Mesodermal cell (in vitro differentiated cells): Measurements from ENCODE around the gene ZNF385D.

Experiments used
- H3K27ac ChIP-seq: 2 replicates; pipeline ENCODE4 v1.7.0; 2013; ENCODE audit warnings: mild to moderate bottlenecking, low read depth, low read length, moderate library complexity; ENCODE audit not compliant: severe bottlenecking
- H3K36me3 ChIP-seq: 2 replicates; pipeline ENCODE4 v1.7.1; 2013; ENCODE audit warnings: mild to moderate bottlenecking, low read length, moderate library complexity; ENCODE audit not compliant: control insufficient read depth, insufficient read depth
- H3K4me1 ChIP-seq: one replicate; pipeline ENCODE4 v1.7.1; 2013; ENCODE audit warnings: mild to moderate bottlenecking, low read length; ENCODE audit not compliant: insufficient read depth, control insufficient read depth, poor library complexity, severe bottlenecking
- H3K4me3 ChIP-seq: 2 replicates; pipeline ENCODE4 v1.7.0; 2013; ENCODE audit warnings: low read length, control low read depth, mild to moderate bottlenecking; ENCODE audit not compliant: insufficient read depth, poor library complexity, severe bottlenecking; ENCODE audit errors: extremely low read depth
- H3K9me3 ChIP-seq: 2 replicates; pipeline ENCODE4 v1.7.1; 2013; ENCODE audit warnings: mild to moderate bottlenecking, low read length, moderate library complexity; ENCODE audit not compliant: control insufficient read depth
- WGBS, 2 experiments: methylation state at CpG; one replicate each; pipeline ENCODE4 v1.1.5; 2013; ENCODE audit warnings: missing lambda C conversion rate in 2 of 2; ENCODE audit not compliant: insufficient coverage in 2 of 2; 5-methylcytosine and 5-hydroxymethylcytosine counted together

The ZNF385D gene

GRCh38 chr3:21785765-21786437 is 34.9 kb upstream of the ZNF385D start:
- 87 to 94% methylated on average over 4 to 5 of the region's 8 CpGs for WGBS, 2 experiments
- H3K4me3 ChIP-seq = no peak overlapping the region
- H3K27ac ChIP-seq = no peak overlapping the region
- no peaks in the 10 kb centered on the region for H3K9me3 ChIP-seq
- H3K36me3 ChIP-seq = no peaks in the 10 kb centered on the region
- H3K4me1 ChIP-seq = no peaks in the 10 kb centered on the region

GRCh38 chr3:21783839-21784238 is 32.8 kb upstream of the ZNF385D start:
- Histone ChIP-seq H3K9me3 (no peaks in the 10 kb centered on the region), H3K4me3 (no peak overlapping the region), H3K4me1 (no peaks in the 10 kb centered on the region), H3K27ac (no peak overlapping the region), H3K36me3 (no peaks in the 10 kb centered on the region)
- 92% methylated on average over 2 of the region's 4 CpGs; no CpG with 5 or more reads in 1 of the 2 experiments for WGBS, 2 experiments

- no peaks in the 10 kb centered on the region for H3K36me3 ChIP-seq
- H3K4me3 ChIP-seq = no peak overlapping the region
- no peaks in the 10 kb centered on the region for H3K4me1 ChIP-seq
- H3K27ac ChIP-seq = no peak overlapping the region
- H3K9me3 ChIP-seq = no peaks in the 10 kb centered on the region
- WGBS, 2 experiments = no CpG with 5 or more reads among the region's 2 CpGs
Observed at GRCh38 chr3:21781355-21781754, 30.3 kb upstream of the ZNF385D start.

- H3K4me1 ChIP-seq = no peaks in the 10 kb centered on the region
- no peaks in the 10 kb centered on the region for H3K9me3 ChIP-seq
- WGBS, 2 experiments = no CpG with 5 or more reads among the region's 1 CpG
- no peak overlapping the region for H3K4me3 ChIP-seq
- no peaks in the 10 kb centered on the region for H3K36me3 ChIP-seq
- no peak overlapping the region for H3K27ac ChIP-seq
Observed at GRCh38 chr3:21779909-21780308, 28.9 kb upstream of the ZNF385D start.

GRCh38 chr3:21778715-21779114 is 27.7 kb upstream of the ZNF385D start:
- Histone ChIP-seq H3K27ac (no peak overlapping the region), H3K36me3 (no peaks in the 10 kb centered on the region), H3K4me3 (no peak overlapping the region), H3K4me1 (no peaks in the 10 kb centered on the region), H3K9me3 (no peaks in the 10 kb centered on the region)
- WGBS, 2 experiments = no CpG with 5 or more reads among the region's 1 CpG

- 92 to 93% methylated on average over 2 of the region's 2 CpGs for WGBS, 2 experiments
Observed at GRCh38 chr3:21777821-21778220, 26.8 kb upstream of the ZNF385D start.

GRCh38 chr3:21766002-21766401 is 15.0 kb upstream of the ZNF385D start:
- no peaks in the 10 kb centered on the region for H3K36me3 ChIP-seq
- H3K4me3 ChIP-seq = no peak overlapping the region
- no peak overlapping the region for H3K27ac ChIP-seq
- 89 to 100% methylated on average over 1 of the region's 2 CpGs for WGBS, 2 experiments
- H3K9me3 ChIP-seq = no peaks in the 10 kb centered on the region
- no peaks in the 10 kb centered on the region for H3K4me1 ChIP-seq

More at GRCh38 chr3:21777821-21778220, 26.8 kb upstream of the ZNF385D start:
- no peaks in the 10 kb centered on the region for H3K36me3 ChIP-seq
- no peaks in the 10 kb centered on the region for H3K4me1 ChIP-seq
- no peak overlapping the region for H3K4me3 ChIP-seq
- H3K9me3 ChIP-seq = no peaks in the 10 kb centered on the region
- H3K27ac ChIP-seq = no peak overlapping the region

- no peak overlapping the region for H3K4me3 ChIP-seq
- WGBS, 2 experiments = 85 to 86% methylated on average over 4 to 5 of the region's 5 CpGs
Observed at GRCh38 chr3:21755896-21756295, 4.9 kb upstream of the ZNF385D start.

GRCh38 chr3:21754839-21755238 is 3.8 kb upstream of the ZNF385D start:
- no peak overlapping the region for H3K27ac ChIP-seq
- WGBS, 2 experiments = no CpG with 5 or more reads among the region's 1 CpG

More at GRCh38 chr3:21755896-21756295, 4.9 kb upstream of the ZNF385D start:
- H3K4me1 ChIP-seq = no peaks in the 10 kb centered on the region
- H3K36me3 ChIP-seq = no peaks in the 10 kb centered on the region
- H3K9me3 ChIP-seq = no peaks in the 10 kb centered on the region
- no peak overlapping the region for H3K27ac ChIP-seq

GRCh38 chr3:21752749-21753347 is 1.8 kb upstream of the ZNF385D start:
- Histone ChIP-seq H3K4me3 (no peak overlapping the region), H3K27ac (no peak overlapping the region), H3K4me1 (no peaks in the 10 kb centered on the region), H3K36me3 (no peaks in the 10 kb centered on the region), H3K9me3 (no peaks in the 10 kb centered on the region)
- WGBS, 2 experiments = no CpG with 5 or more reads among the region's 3 CpGs

More at GRCh38 chr3:21754839-21755238, 3.8 kb upstream of the ZNF385D start:
- no peaks in the 10 kb centered on the region for H3K9me3 ChIP-seq
- no peaks in the 10 kb centered on the region for H3K36me3 ChIP-seq
- no peaks in the 10 kb centered on the region for H3K4me1 ChIP-seq
- no peak overlapping the region for H3K4me3 ChIP-seq

GRCh38 chr3:21751886-21752285 is 876 bp upstream of the ZNF385D start:
- H3K4me1 ChIP-seq = no peaks in the 10 kb centered on the region
- H3K27ac ChIP-seq = no peak overlapping the region
- H3K9me3 ChIP-seq = no peaks in the 10 kb centered on the region
- WGBS, 2 experiments = no CpG with 5 or more reads among the region's 6 CpGs
- H3K4me3 ChIP-seq = no peak overlapping the region
- no peaks in the 10 kb centered on the region for H3K36me3 ChIP-seq
